ENCODE results near the gene KLRC3.
"Not testable (repeated sequence)": the region's sequence is repeated elsewhere in the genome, so short reads cannot be mapped to it uniquely, and the experiment has no call there.

Gene KLRC3

GRCh38 chr12:10420334-10420733, at the start of gene KLRC3:
TSS of gene KLRC3 (minus strand) at chr12:10420595. CDS start at chr12:10420550, 45 bp downstream.
- DNase-seq (ENCODE audit: low read depth), result not testable (repeated sequence)

- DNase-seq (ENCODE audit: low read depth), result no peak
Observed at GRCh38 chr12:10469701-10470100, 49.3 kb upstream of the KLRC3 start.

GRCh38 chr12:10466311-10466710, 45.9 kb upstream of the KLRC3 start:
- DNase-seq (ENCODE audit: low read depth), result no peak

- DNase-seq (ENCODE audit: low read depth), result no peak
Observed at GRCh38 chr12:10457760-10458159, 37.4 kb upstream of the KLRC3 start.

GRCh38 chr12:10456856-10457255, 36.5 kb upstream of the KLRC3 start:
- DNase-seq (ENCODE audit: low read depth), result no peak

- no peak for DNase-seq (ENCODE audit: low read depth)
Observed at GRCh38 chr12:10455766-10456165, 35.4 kb upstream of the KLRC3 start.

GRCh38 chr12:10454531-10454930, 34.1 kb upstream of the KLRC3 start:
- DNase-seq (ENCODE audit: low read depth), result no peak

- no peak for DNase-seq (ENCODE audit: low read depth)
Observed at GRCh38 chr12:10453156-10453555, 32.8 kb upstream of the KLRC3 start, which contains the start of gene KLRC1. TSS of gene KLRC1 (minus strand) at chr12:10453377. CDS start at chr12:10451156, 2,221 bp downstream.

GRCh38 chr12:10448236-10448635, 27.8 kb upstream of the KLRC3 start:
- no peak for DNase-seq (ENCODE audit: low read depth)

GRCh38 chr12:10446052-10446451, 25.7 kb upstream of the KLRC3 start:
- not testable (repeated sequence) for DNase-seq (ENCODE audit: low read depth)

GRCh38 chr12:10441144-10441543, 20.7 kb upstream of the KLRC3 start:
- not testable (repeated sequence) for DNase-seq (ENCODE audit: low read depth)

GRCh38 chr12:10439608-10440274, 19.3 kb upstream of the KLRC3 start:
- not testable (repeated sequence) for DNase-seq (ENCODE audit: low read depth)

- not testable (repeated sequence) for DNase-seq (ENCODE audit: low read depth)
Observed at GRCh38 chr12:10437601-10438000, 17.2 kb upstream of the KLRC3 start.

GRCh38 chr12:10435816-10436215, 15.4 kb upstream of the KLRC3 start, which contains the start of gene KLRC2:
TSS of gene KLRC2 (minus strand) at chr12:10436010. CDS start at chr12:10435986, 24 bp downstream.
- DNase-seq (ENCODE audit: low read depth), result not testable (repeated sequence)

- not testable (repeated sequence) for DNase-seq (ENCODE audit: low read depth)
Observed at GRCh38 chr12:10430623-10431022, 10.2 kb upstream of the KLRC3 start.

GRCh38 chr12:10425938-10426337, 5.5 kb upstream of the KLRC3 start:
- not testable (repeated sequence) for DNase-seq (ENCODE audit: low read depth)

- not testable (repeated sequence) for DNase-seq (ENCODE audit: low read depth)
Observed at GRCh38 chr12:10424260-10424899, 4.0 kb upstream of the KLRC3 start.

- DNase-seq (ENCODE audit: low read depth), result not testable (repeated sequence)
Observed at GRCh38 chr12:10422159-10422558, 1.8 kb upstream of the KLRC3 start.

- DNase-seq (ENCODE audit: low read depth), result no peak
Observed at GRCh38 chr12:10409392-10409791, 11.0 kb downstream of the KLRC3 start, which contains the start of gene KLRC4. TSS of gene KLRC4 (minus strand) at chr12:10409757. CDS start at chr12:10409575, 182 bp downstream.

- no peak for DNase-seq (ENCODE audit: low read depth)
Observed at GRCh38 chr12:10408842-10409241, 11.6 kb downstream of the KLRC3 start.

GRCh38 chr12:10406725-10407124, 13.7 kb downstream of the KLRC3 start:
- no peak for DNase-seq (ENCODE audit: low read depth)

GRCh38 chr12:10405294-10405693, 15.1 kb downstream of the KLRC3 start:
- DNase-seq (ENCODE audit: low read depth), result no peak

GRCh38 chr12:10404798-10405197, 15.6 kb downstream of the KLRC3 start:
- no peak for DNase-seq (ENCODE audit: low read depth)
